ENCODE data around the gene AGAP1.

Gene AGAP1

DNA sequence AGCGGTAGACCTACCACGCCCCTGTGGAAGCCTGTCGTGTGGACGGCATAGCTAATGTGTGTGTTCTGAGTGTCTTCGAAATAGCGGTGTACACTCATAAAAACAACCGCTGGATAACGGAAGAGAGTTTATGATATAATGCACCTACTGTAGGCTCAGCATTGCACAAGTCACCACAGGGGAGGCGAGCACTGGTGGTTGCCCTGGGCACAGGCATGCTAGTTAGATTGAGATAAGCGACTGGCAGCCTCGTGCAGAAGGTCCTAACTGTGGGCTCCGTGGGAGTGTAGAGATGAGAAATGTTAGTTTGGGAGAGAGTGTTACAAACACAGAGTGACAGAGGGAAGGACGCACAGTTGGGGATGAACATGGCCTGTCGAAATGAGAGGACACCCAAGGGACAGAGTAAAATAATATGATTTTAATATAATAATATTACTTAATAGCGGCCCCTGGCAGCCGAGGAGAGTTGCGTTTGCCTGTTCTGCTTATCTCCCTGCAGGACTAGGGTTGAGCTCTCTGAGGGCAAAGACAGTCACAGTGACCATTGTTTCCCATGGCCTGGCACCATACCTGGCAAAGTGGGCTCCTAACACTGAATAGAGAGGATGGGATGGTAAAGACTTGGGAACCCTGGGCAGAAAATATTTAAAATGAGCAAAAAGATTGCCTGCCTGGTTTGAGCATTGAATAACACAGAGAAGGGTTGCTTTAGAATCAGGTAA is 470.2 kb downstream of the AGAP1 start:
- no peak for DNase-seq (ENCODE audit: low read depth in 2 of 2)

DNA sequence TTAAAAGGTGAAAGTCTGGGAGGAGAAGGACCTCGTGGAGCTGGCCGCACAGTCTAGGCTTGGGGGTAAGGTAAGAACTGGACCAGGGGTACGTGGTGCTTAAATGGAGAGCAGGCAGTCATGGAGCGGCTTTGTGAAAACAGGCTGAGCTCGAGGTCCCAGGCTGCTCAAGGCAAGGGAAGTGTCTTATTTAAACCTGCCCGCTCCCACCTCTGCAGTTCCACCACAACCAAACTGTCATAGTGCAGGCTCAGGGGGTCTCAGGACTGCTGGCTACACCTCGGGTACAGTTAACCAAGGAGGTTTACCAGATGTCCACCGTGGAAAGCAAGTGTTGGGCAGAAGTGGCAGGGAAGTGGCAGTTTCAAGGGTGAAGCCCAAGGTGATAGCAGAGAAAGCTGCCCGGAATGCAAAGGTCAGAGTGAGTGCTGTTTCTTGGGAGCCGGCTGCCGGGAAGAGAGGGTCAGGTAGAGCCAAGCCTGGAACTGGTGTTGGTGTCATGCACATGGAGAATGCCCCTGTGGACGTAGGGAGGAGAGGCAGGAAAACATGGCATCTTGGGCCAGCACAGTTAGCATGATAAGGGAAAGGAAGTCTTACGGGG is 471.0 kb downstream of the AGAP1 start:
- DNase-seq (ENCODE audit: low read depth in 2 of 2) = no peak

DNA sequence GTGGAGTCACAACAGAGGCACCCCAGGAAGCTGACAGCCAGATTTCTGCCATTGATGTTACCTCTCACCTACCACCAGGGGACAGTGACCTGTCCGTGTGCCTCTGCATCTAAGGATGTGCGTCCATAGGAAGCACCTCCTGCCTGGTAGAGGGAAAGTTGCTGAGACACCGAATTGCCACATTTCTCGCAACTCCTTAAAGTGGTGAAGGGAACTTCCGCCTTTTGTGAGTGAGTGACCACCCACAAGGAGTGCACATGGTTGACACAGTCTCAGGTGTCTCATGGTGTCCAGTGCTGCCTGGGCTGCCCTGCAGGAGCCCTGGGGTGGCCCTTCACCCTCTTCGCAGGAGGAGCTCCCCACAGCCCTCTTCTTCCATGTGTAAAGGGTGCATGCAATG is 472.6 kb downstream of the AGAP1 start:
- DNase-seq (ENCODE audit: low read depth in 2 of 2) = no peak

DNA sequence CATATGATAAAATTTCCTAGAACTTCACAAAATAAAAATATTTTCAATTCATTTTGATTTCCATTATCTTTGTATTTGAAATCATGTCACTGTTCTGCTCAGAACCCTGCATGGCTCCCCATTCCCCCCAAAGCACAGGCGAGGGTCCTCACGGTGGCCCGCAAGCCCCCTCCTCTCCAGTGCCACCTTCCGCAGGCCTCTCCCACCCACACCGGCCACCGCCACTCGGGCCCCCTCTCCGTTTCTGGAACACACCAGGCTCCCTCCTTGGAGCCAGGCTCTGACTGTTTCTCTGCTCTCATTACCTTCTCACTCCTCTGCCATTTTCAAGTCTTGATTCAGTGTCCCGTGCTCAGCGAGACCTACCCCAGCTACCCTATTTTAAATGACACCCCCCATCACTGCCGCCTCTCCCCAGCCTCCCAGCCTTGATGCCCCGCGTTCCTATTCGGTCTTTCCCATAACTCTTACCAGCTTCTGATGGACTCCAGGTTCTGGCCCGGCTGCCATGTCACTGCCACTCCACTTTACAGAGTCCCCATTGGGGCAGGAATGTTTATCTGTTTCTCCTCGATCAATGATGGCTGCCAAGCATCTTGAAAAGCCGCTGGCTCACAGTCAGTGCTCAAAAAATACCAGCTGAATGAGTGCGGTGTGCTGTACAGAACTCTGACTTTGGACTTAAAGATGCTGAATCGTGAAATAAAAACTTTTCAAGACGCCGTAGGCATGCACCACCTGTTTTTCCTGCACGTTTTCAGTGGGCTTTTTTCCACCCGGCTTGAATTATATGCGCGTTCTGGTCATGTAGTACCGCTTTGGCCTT is 473.3 kb downstream of the AGAP1 start:
- DNase-seq (ENCODE audit: low read depth in 2 of 2) = no peak

DNA sequence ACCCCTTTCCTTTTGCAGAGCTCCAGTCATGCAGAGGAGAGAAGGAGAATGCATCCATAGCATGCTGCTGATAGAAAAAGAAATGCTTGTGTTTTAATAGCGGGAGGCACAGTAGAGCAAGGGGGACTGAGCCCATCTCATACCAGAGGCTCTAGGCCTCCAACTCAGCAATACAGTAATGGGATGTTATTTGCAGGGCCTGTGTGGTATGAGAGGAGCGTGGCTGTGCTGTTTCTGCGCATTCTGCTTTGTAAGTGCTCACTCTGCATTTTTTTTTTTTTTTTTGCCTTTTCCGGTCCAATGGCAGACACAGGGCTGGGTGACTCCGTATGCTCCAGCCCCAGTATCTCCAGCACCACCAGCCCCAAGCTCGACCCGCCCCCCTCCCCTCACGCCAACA is 474.3 kb downstream of the AGAP1 start:
- no peak for DNase-seq (ENCODE audit: low read depth in 2 of 2)

DNA sequence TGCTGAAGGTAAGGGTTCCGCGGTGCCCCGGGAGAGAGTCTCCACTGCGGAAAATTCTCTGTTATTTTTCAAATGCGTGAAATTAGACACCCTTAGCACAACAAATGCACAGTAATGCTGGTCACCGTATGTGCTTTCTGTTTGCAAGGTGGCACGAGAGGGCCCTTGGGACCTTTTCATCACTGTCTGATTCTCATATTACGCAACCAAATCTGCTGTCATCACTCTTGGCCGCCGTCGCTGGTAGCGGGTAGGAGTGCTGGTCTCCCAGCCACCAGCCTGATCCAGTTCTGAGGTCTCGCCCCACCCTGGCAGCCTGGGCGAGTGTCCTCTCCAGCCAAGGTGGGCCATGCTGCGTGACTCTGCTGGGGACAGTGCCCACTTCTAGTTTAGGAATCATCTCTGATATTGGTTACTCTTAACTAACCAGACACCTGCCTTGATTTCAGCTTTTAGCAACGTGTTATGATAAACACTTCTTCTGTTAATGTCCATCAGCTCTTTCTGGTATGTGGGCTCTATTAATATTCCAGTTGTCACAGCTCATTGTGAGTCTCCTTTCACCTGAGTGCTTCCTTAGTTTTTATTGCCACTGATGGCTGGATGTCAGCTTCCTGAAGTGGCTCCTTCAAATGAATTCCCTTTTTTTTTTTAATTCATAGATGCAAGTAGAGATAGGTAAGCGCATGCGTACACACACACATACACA is 474.9 kb downstream of the AGAP1 start:
- no peak for DNase-seq (ENCODE audit: low read depth in 2 of 2)

GRCh38 chr2:235970204-235971040 is 476.6 kb downstream of the AGAP1 start:
- no peak for DNase-seq (ENCODE audit: low read depth in 2 of 2)

- DNase-seq (ENCODE audit: low read depth in 2 of 2) = no peak
Measured at GRCh38 chr2:235976516-235976915, 482.7 kb downstream of the AGAP1 start.

DNA sequence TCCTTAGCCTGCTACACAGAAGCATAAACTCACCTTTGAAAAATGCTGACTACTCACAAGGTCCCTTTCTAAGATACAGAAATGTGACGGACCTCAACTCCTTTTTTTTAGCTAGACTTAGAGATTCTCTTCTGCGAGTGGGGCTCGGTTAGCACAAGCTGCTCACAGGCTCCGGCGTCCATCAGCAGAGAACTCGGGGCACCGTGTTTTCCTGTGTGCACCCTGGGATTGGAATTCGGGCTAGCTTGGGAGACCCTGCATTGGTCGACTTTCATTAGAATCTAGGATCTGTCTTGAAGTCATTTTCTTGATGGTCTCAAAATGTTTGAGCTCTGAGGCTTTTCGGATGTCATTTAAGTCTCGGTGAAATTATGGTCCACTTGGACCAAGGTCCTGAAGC is 483.1 kb downstream of the AGAP1 start:
- DNase-seq (ENCODE audit: low read depth in 2 of 2) = no peak

GRCh38 chr2:235977445-235977844 is 483.6 kb downstream of the AGAP1 start:
- DNase-seq (ENCODE audit: low read depth in 2 of 2) = no peak

DNA sequence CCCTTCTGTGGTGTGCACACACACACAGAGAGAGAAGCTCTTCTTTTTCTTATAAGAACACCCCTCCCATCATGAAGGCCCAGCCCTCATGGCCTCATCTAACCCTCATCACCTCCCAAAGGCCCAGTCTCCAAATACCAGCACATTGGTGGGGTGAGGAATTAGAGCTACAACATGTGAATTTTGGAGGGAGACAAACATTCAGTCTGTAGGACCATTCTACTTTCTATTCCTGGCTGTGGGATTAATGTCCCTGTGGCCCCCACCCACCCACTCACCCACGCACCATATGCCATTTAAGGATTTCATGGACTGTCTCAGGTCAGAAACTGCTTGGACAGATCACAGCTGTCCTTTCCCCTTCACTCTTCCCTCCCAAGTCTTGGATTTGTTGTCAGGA is 484.2 kb downstream of the AGAP1 start:
- DNase-seq (ENCODE audit: low read depth in 2 of 2) = no peak

GRCh38 chr2:235979037-235979436 is 485.2 kb downstream of the AGAP1 start:
- no peak for DNase-seq (ENCODE audit: low read depth in 2 of 2)

GRCh38 chr2:235979753-235980435 is 486.1 kb downstream of the AGAP1 start:
- no peak for DNase-seq (ENCODE audit: low read depth in 2 of 2)

- DNase-seq (ENCODE audit: low read depth in 2 of 2) = no peak
Measured at GRCh38 chr2:235981631-235982030, 487.8 kb downstream of the AGAP1 start.

DNA sequence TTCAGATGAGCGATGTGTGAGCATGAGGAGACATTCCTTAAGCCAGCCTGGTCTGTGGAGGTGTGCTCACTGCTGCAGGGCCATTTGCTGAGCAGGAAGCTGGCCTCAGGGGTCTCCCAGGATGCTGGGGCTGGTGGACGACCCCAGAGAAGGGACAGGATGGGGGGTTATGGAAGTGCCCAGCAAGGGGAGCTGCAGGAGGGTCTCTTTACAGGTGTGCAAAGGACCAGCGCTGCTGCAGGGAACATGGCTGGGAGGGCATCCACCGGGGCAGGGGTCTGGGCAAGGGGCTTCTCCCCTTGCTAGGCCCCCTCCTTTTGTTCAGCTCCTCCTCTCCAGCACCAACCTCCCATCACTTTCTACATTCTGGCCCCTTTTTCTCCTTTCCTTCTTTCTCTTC is 489.2 kb downstream of the AGAP1 start:
- no peak for DNase-seq (ENCODE audit: low read depth in 2 of 2)

DNA sequence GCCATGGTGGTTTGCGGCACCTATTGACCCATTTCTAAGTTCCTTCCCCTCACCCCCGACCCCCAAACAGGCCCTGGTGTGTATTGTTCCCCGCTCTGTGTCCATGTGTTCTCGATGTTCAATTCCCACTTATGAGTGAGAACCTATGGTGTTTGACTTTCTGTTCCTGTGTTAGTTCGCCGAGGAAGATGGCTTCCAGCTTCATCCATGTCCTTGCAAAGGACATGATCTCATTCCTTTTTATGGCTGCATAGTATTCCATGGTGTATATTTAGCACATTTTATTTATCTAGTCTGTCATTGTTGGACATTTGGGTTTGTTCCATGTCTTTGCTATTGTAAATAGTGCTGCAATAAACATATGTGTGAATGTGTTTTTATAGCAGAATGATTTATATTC is 490.7 kb downstream of the AGAP1 start:
- DNase-seq (ENCODE audit: low read depth in 2 of 2) = no peak

DNA sequence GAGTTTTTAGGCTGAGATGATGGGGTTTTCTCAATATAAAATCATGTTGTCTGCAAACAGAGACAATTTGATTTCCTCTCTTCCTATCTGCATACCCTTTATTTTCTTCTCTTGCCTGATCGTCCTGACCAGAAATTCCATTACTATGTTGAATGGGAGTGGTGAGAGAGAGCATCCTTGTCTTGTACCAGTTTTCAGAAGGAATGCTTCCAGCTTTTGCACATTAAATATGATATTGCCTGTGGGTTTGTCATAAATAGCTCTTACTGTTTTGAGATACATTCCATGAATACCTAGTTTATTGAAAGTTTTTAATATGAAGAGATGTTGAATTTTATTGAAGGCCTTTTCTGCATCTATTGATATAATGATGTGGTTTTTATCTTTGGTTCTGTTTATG is 492.5 kb downstream of the AGAP1 start:
- no peak for DNase-seq (ENCODE audit: low read depth in 2 of 2)

GRCh38 chr2:235988271-235989015 is 494.6 kb downstream of the AGAP1 start:
- DNase-seq (ENCODE audit: low read depth in 2 of 2) = no peak

- no peak for DNase-seq (ENCODE audit: low read depth in 2 of 2)
Measured at GRCh38 chr2:235989591-235989990, 495.7 kb downstream of the AGAP1 start.

DNA sequence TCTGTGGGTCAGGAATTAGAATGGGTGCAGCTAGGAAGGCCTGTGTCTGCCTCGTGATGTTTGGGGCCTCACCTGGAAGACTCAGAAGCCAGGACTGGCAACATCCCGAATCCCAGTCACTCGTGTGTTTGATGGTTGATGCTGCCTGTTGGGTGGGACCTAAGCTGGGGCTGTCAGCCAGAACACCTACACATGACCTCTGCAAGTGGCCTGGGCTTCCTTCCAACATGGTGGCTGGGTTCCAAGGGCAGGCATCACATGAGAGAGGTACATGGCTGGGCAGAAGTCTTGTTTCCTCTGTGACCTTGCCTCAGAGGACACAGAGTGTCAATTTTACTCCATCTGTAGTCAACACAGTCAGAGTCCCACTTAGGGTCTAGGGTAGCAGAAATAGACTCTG is 496.5 kb downstream of the AGAP1 start:
- DNase-seq (ENCODE audit: low read depth in 2 of 2) = no peak

Data from stimulated activated CD4-positive, alpha-beta T cell treated with anti-CD3 and anti-CD28 coated beads, Interleukin-12 subunit alpha, Interleukin-12 subunit beta, amount 100 ng/mL, for 24 hours (primary cell).